Esophagus muscularis mucosa (tissue), 3 donors: ENCODE measurements around the gene IL10.

Experiments used
- POLR2A ChIP-seq: fragments of 450-650 bp; IDR thresholded peaks from one replicate; pipeline ENCODE4 v1.6.1; 2017; ENCODE audit warnings: antibody characterized with exemption, moderate library complexity, mild to moderate bottlenecking, low read depth
- TF ChIP-seq, protein P1 (sequence below), 3 experiments: fragments of 200-600 bp in 2 of 3; fragments of 450-650 bp in 1 of 3; sonication (generic) in 2 of 3; IDR thresholded peaks; one replicate each; pipeline ENCODE4 v1.5.1; 2017 to 2019; ENCODE audit warnings: antibody characterized with exemption in 3 of 3, mild to moderate bottlenecking in 2 of 3, moderate library complexity in 1 of 3

GRCh38 chr1:206768472-206769303 lies 3.6 kb downstream of the IL10 start:
- no peak for TF ChIP-seq POLR2A
- TF ChIP-seq, protein P1, sequence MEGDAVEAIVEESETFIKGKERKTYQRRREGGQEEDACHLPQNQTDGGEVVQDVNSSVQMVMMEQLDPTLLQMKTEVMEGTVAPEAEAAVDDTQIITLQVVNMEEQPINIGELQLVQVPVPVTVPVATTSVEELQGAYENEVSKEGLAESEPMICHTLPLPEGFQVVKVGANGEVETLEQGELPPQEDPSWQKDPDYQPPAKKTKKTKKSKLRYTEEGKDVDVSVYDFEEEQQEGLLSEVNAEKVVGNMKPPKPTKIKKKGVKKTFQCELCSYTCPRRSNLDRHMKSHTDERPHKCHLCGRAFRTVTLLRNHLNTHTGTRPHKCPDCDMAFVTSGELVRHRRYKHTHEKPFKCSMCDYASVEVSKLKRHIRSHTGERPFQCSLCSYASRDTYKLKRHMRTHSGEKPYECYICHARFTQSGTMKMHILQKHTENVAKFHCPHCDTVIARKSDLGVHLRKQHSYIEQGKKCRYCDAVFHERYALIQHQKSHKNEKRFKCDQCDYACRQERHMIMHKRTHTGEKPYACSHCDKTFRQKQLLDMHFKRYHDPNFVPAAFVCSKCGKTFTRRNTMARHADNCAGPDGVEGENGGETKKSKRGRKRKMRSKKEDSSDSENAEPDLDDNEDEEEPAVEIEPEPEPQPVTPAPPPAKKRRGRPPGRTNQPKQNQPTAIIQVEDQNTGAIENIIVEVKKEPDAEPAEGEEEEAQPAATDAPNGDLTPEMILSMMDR (IDR thresholded peaks at IDR 0.05): no peak
